Measurements from ENCODE around the gene CRISPLD2. TPM values are rescaled to one million over a fixed set of nuclear protein-coding genes. Genes with fewer than 3 reads are reported as not detected.

CRISPLD2 gene
- total RNA-seq, 1 donor from 2014 or later: not detected

DNA sequence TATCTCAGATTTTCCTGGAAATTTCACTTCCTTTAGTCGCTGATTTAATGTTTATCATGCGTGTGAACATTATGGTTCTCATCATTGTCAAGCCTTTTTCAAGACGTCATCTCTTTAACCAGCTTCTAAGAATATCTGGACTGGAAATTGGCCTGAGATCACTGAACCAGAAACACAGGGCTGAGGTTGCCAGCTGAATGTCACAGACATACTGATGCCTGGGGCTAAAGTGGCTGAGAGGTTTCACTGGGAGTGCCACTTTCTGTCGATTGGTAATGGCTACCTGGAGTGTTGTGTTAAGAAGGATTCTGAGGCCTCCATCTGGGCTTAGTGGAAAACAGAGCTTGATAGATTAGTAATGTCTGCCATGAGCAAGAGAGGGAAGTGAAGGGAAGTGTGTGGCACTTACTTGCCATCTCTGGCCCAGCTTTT is 54.2 kb downstream of the CRISPLD2 start:
- H3K4me3 Mint-ChIP-seq: no peak overlapping the region
- no peaks in the 10 kb centered on the region for H3K27me3 Mint-ChIP-seq
- no peaks in the 10 kb centered on the region for H3K36me3 Mint-ChIP-seq (ENCODE audit: low read depth)
- TF ChIP-seq, protein P1, sequence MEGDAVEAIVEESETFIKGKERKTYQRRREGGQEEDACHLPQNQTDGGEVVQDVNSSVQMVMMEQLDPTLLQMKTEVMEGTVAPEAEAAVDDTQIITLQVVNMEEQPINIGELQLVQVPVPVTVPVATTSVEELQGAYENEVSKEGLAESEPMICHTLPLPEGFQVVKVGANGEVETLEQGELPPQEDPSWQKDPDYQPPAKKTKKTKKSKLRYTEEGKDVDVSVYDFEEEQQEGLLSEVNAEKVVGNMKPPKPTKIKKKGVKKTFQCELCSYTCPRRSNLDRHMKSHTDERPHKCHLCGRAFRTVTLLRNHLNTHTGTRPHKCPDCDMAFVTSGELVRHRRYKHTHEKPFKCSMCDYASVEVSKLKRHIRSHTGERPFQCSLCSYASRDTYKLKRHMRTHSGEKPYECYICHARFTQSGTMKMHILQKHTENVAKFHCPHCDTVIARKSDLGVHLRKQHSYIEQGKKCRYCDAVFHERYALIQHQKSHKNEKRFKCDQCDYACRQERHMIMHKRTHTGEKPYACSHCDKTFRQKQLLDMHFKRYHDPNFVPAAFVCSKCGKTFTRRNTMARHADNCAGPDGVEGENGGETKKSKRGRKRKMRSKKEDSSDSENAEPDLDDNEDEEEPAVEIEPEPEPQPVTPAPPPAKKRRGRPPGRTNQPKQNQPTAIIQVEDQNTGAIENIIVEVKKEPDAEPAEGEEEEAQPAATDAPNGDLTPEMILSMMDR (IDR thresholded peaks at IDR 0.05): no peak
- ChIA-PET POLR2A (no interaction called here), CTCF (no interaction called here)
- intact Hi-C loops (cut with micrococcal nuclease): no loop called here
- no peaks in the 10 kb centered on the region for H3K9me3 Mint-ChIP-seq
- no peaks in the 10 kb centered on the region for H3K4me1 Mint-ChIP-seq
- no peak overlapping the region for H3K27ac Mint-ChIP-seq
- no peak for DNase-seq
- ATAC-seq (ENCODE audit: low read depth): no peak

DNA sequence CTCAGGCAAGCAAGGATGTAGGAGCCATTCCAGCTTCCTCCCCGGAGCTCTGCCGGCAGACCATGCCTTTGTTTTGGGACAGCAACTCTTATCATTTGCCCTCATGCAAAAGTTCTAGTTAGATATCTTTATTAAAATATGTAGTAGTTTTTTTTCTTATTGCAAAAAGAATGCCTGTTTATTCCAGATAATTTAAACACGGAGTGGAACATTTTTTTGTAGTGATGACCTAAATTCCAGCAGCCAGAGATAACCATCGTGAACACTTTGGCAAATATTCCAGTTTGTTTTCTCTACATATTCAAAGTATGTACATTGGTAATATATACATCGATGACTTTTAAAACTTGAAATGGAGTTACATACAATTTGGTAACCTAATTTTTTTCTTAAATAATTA is 54.8 kb downstream of the CRISPLD2 start:
- DNase-seq: no peak
- ATAC-seq (ENCODE audit: low read depth): no peak
- Mint-ChIP-seq H3K9me3 (no peaks in the 10 kb centered on the region), H3K4me3 (no peak overlapping the region), H3K27me3 (peaks cover under 1% of the 10 kb centered on the region), H3K36me3 (ENCODE audit: low read depth) (no peaks in the 10 kb centered on the region), H3K27ac (no peak overlapping the region), H3K4me1 (no peaks in the 10 kb centered on the region)
- POLR2A ChIA-PET: no interaction called here
- CTCF ChIA-PET: no interaction called here
- intact Hi-C loops (cut with micrococcal nuclease): no loop called here
- TF ChIP-seq, protein P1 (IDR thresholded peaks at IDR 0.05): no peak

DNA sequence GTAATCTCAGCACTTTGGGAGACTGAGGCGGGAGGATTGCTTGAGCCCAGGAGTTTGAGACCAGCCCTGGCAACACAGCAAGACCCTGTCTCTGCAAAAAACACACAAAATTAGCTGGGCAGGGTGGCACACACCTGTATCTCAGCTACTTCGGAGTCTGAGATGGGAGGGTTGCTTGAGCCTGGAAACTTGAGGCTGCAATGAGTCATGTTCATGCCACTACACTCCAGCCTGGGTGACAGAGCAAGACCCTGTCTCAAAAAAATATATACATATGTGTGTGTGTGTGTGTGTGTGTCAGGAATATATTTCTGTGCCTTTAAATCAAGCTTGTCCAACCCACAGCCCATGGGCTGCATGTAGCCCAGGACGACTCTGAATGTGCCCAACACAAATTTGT is 55.2 kb downstream of the CRISPLD2 start:
- CTCF ChIA-PET: no interaction called here
- intact Hi-C loops (cut with micrococcal nuclease): no loop called here
- Mint-ChIP-seq H3K4me1 (no peaks in the 10 kb centered on the region), H3K9me3 (no peaks in the 10 kb centered on the region), H3K27me3 (peaks cover 3% of the 10 kb centered on the region), H3K4me3 (no peak overlapping the region), H3K27ac (no peak overlapping the region), H3K36me3 (ENCODE audit: low read depth) (no peaks in the 10 kb centered on the region)
- POLR2A ChIA-PET: interaction anchor here (0.7 kb wide), 1 partner anchor 62 kb away, joined by 5 read pairs; no protein-coding TSS in a partner anchor
- ATAC-seq (ENCODE audit: low read depth): no peak
- TF ChIP-seq, protein P1 (IDR thresholded peaks at IDR 0.05): no peak
- DNase-seq: no peak

DNA sequence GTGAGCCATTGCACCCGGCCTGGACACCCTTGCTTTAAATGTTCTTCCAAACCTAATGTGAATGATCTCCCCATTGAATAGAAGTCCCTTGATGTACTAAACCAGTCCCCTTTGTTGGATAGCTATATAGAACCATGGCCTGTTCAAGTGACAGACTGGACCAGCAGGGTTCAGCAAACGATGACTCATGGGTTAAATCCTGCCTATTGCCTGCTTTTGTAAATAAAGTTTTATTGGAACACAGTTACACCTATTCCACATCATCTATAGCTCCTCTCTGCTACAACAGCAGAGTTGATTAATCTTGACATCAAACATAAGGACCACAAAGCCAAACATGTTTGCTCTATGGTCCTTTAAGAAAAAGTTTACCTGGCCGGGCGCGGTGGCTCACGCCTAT is 56.1 kb downstream of the CRISPLD2 start:
- H3K4me3 Mint-ChIP-seq: no peak overlapping the region
- ChIA-PET POLR2A (interaction anchor here (0.7 kb wide), 1 partner anchor 63 kb away, joined by 5 read pairs; no protein-coding TSS in a partner anchor), CTCF (no interaction called here)
- no peak for ATAC-seq (ENCODE audit: low read depth)
- H3K27me3 Mint-ChIP-seq: peaks cover 3% of the 10 kb centered on the region
- TF ChIP-seq, protein P1 (IDR thresholded peaks at IDR 0.05): no peak
- no peaks in the 10 kb centered on the region for H3K4me1 Mint-ChIP-seq
- no peaks in the 10 kb centered on the region for H3K9me3 Mint-ChIP-seq
- no peak overlapping the region for H3K27ac Mint-ChIP-seq
- intact Hi-C loops (cut with micrococcal nuclease): no loop called here
- H3K36me3 Mint-ChIP-seq (ENCODE audit: low read depth): no peaks in the 10 kb centered on the region
- no peak for DNase-seq

DNA sequence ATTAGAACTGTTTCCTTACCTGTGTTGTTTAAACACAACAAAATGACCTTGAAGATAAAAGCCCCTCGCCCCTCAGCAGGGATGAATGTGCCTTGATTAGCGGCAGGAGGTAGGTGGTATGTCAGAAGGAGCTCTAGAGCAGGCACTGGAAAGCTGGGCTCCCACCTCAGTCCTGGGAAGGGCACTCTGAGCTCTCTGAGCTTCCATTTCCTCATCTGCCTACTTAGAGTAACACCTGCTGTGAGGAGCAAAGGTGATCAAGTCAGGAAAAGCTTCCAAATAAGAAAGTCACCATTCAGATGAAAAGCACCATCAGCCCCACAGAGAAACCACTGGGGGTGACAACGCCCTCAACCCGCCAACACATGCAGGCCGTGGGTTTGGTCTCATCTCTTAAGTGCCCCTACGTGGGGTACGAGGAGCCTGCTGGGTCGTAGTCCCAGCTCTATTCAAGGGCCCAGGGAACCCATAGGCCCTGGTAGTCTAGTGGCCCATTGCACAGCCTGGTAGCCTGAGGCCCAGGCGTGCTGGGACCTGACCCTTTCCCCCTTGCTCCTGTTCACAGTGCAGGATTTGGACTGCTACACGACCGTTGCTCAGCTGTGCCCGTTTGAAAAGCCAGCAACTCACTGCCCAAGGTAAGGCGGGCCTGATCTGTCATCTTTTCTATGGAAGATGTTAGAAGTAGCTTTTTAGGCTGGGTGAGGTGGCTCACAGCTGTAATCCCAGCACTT is 57.3 kb downstream of the CRISPLD2 start:
- H3K9me3 Mint-ChIP-seq: no peaks in the 10 kb centered on the region
- H3K27ac Mint-ChIP-seq: no peak overlapping the region
- ChIA-PET CTCF (no interaction called here), POLR2A (no interaction called here)
- TF ChIP-seq, protein P1 (IDR thresholded peaks at IDR 0.05): no peak
- intact Hi-C loops (cut with micrococcal nuclease): no loop called here
- H3K36me3 Mint-ChIP-seq (ENCODE audit: low read depth): no peaks in the 10 kb centered on the region
- peaks cover 5% of the 10 kb centered on the region for H3K27me3 Mint-ChIP-seq
- no peak overlapping the region for H3K4me3 Mint-ChIP-seq
- H3K4me1 Mint-ChIP-seq: no peaks in the 10 kb centered on the region
- no peak for DNase-seq
- no peak for ATAC-seq (ENCODE audit: low read depth)

Measured in activated B cell treated with CpG ODN at 0.5 μM for 24 hours (primary cell).